NB4 (cell line): ENCODE measurements around the gene C22orf39.

Experiments used
- DNase-seq: peaks from one replicate; pipeline ENCODE4 v3.0.0; 2010; ENCODE audit warnings: low read depth
- H3K4me3 ChIP-seq: one replicate; pipeline ENCODE4 v1.5.1; 2011; ENCODE audit warnings: mild to moderate bottlenecking, low read depth, low read length, moderate library complexity
- CTCF ChIP-seq: IDR thresholded peaks from one replicate; pipeline ENCODE4 v1.5.1; 2012; ENCODE audit warnings: low read depth, low read length
- MAX ChIP-seq: IDR thresholded peaks from 2 replicates; pipeline ENCODE4 v1.6.1; 2011; ENCODE audit warnings: low read depth, low read length
- MYC ChIP-seq: IDR thresholded peaks from 2 replicates; pipeline ENCODE4 v1.6.1; 2011; ENCODE audit warnings: low read depth, low read length
- POLR2A ChIP-seq: IDR thresholded peaks from 2 replicates; pipeline ENCODE4 v1.6.1; 2011; ENCODE audit warnings: mild to moderate bottlenecking; ENCODE audit not compliant: insufficient read length; ENCODE audit errors: extremely low read depth

Gene C22orf39

DNA sequence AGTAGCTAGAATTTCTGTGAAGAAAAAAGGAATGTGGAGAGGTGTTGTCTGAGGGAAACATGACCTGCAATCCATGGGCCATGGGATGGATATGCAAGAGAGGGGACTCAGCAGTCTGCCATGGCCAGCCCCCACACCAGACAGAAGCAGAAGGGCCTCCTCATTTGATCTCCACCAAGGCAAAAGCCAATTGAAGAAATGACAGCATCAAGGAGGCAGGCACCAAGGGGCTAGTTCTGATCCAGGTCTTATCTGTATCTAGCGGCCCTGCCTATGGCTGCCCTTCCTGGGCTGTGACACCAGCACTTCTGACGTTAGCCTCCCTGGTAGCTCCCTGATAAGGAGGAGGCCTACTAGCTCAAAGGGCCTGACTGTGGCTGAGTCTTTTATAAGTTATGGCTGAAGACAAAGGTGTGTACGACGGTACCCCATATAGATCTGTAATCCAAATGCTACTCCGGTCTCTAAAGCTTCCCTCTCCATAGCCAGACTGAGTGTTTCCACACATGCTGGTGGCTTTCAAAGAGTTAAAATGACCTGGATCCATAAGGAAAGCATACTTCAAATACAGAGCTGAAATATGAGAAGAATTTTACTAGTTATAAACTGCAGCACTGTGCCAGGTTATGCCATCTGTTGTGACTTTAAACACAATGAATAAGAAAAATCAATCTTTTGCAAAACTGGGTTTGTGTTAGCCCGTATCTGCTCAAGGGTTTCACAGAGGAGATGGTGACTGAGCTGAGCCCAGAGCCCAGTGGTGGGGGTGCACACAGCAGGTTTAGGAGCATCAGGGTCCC, 50.4 kb downstream of the C22orf39 start:
- DNase-seq = no peak
- TF ChIP-seq CTCF = no peak
- no peak for TF ChIP-seq POLR2A
- TF ChIP-seq MAX = no peak
- TF ChIP-seq MYC = no peak
- no peak overlapping the region for H3K4me3 ChIP-seq

GRCh38 chr22:19396561-19396933, 51.0 kb downstream of the C22orf39 start:
- no peak overlapping the region for H3K4me3 ChIP-seq
- TF ChIP-seq MYC (no peak), POLR2A (no peak), CTCF (no peak), MAX (no peak)
- DNase-seq = no peak

GRCh38 chr22:19395276-19395675, 52.2 kb downstream of the C22orf39 start:
- TF ChIP-seq MAX (no peak), CTCF (no peak), MYC (no peak), POLR2A (no peak)
- no peak overlapping the region for H3K4me3 ChIP-seq
- DNase-seq = no peak

DNA sequence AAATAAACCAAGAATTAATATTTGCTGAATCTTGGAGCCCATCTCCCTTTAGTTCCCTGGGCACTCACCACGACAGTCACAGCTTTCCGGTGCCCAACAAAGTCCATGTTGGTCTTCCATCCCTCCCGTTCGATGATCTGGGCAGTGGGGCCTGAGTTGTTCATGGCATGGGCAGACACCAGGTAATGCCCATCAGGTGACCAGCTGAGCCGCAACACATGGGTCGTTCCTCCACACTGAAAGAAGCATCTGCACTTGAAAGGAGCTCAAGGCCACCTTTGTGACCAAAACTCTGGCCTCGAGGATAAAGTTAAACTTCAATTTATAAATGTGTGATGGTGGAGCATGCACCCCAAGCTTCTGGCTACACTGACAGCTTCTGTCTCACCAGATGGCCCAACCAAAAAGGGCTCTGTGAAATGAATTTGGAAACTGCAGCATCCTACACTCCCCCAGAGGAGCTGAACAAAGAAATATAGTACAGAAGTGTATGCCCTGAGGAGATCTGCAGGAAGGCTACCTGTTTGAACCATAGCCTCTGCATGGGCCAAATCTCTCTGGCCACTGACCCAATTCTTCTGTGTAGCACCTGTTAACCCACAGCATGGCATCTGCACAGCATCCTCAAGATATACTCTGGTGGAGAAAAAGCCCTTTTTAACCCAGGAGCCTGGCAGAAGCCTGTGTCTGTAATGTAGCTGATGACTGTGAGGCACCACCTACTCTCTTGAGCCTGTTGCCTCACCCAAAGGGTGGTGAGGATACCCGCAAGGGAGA, 53.0 kb downstream of the C22orf39 start:
- no peak for DNase-seq
- TF ChIP-seq MYC (no peak), CTCF (no peak), POLR2A (no peak), MAX (no peak)
- H3K4me3 ChIP-seq = no peak overlapping the region

GRCh38 chr22:19393704-19394103, 53.8 kb downstream of the C22orf39 start:
- TF ChIP-seq CTCF = no peak
- no peak for TF ChIP-seq MAX
- no peak for TF ChIP-seq POLR2A
- TF ChIP-seq MYC = no peak
- no peak overlapping the region for H3K4me3 ChIP-seq
- no peak for DNase-seq
